WERI-Rb-1 (cell line): ENCODE results near the gene SRSF9.
A peak's percentile ranks its signal among the peaks of the same experiment; 100 is the strongest.
"Not testable (repeated sequence)": the region's sequence is repeated elsewhere in the genome, so short reads cannot be mapped to it uniquely, and the experiment has no call there.

Experiments
- DNase-seq: peaks from one replicate; pipeline ENCODE4 v3.0.0-alpha.2; 2020
- H3K27ac ChIP-seq: fragments of 250-450 bp; sonication (Bioruptor Pico); 2 replicates; pipeline ENCODE4 v1.5.1; 2020; ENCODE audit warnings: mild to moderate bottlenecking, moderate library complexity
- H3K27me3 ChIP-seq: fragments of 250-450 bp; sonication (Bioruptor Pico); 2 replicates; pipeline ENCODE4 v1.5.1; 2021; ENCODE audit warnings: mild to moderate bottlenecking, low read depth, moderate library complexity; ENCODE audit not compliant: insufficient read depth, severe bottlenecking
- H3K36me3 ChIP-seq: fragments of 250-450 bp; sonication (Bioruptor Pico); 2 replicates; pipeline ENCODE4 v1.5.1; 2020; ENCODE audit warnings: mild to moderate bottlenecking, moderate library complexity
- H3K4me3 ChIP-seq: 2 replicates; pipeline ENCODE4 v1.5.1; 2011; ENCODE audit warnings: low read depth, mild to moderate bottlenecking, control low read depth, low read length
- H3K9me3 ChIP-seq: fragments of 250-450 bp; sonication (Bioruptor Pico); 2 replicates; pipeline ENCODE4 v1.5.1; 2021; ENCODE audit warnings: mild to moderate bottlenecking, moderate library complexity; ENCODE audit not compliant: severe bottlenecking
- TF ChIP-seq, protein P1 (sequence below): IDR thresholded peaks from 2 replicates; pipeline ENCODE4 v1.5.1; 2011; ENCODE audit warnings: low read depth, mild to moderate bottlenecking, control low read depth, inconsistent platforms, low read length

Gene SRSF9

DNA sequence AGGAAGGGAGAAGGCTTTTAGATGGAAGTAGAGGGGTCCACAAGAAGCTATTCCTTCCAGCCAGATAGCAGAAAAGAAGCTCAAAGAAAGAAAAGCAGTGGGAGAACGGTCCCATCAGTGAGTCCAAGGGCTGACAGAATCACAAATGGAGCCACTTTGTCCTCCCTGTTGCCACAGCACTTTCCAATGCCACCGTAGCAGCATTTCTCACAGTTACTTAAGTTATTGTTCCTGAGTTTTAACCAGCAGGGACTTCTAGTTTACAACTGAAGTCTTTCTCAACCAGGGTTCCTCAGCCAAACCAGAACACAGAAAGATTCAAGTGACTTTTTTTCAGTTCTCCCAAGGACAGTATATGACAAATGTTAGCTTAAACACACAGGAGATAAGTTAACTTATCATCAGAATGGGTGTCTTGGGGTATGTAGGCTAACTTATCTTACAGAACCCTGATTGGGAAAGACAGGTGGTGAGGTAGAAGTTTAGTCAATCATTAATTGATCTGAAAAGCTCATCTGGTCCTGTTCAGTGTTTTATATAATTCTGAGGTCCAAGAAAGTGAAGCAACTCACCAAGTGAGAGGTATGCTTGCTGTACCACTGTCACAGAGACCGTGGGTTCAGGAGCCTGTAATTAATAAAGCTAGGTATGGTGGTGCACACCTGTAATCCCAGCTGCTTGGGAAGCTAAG is 16.3 kb downstream of the SRSF9 start:
- no peak overlapping the region for H3K4me3 ChIP-seq
- TF ChIP-seq, protein P1, sequence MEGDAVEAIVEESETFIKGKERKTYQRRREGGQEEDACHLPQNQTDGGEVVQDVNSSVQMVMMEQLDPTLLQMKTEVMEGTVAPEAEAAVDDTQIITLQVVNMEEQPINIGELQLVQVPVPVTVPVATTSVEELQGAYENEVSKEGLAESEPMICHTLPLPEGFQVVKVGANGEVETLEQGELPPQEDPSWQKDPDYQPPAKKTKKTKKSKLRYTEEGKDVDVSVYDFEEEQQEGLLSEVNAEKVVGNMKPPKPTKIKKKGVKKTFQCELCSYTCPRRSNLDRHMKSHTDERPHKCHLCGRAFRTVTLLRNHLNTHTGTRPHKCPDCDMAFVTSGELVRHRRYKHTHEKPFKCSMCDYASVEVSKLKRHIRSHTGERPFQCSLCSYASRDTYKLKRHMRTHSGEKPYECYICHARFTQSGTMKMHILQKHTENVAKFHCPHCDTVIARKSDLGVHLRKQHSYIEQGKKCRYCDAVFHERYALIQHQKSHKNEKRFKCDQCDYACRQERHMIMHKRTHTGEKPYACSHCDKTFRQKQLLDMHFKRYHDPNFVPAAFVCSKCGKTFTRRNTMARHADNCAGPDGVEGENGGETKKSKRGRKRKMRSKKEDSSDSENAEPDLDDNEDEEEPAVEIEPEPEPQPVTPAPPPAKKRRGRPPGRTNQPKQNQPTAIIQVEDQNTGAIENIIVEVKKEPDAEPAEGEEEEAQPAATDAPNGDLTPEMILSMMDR: no peak

DNA sequence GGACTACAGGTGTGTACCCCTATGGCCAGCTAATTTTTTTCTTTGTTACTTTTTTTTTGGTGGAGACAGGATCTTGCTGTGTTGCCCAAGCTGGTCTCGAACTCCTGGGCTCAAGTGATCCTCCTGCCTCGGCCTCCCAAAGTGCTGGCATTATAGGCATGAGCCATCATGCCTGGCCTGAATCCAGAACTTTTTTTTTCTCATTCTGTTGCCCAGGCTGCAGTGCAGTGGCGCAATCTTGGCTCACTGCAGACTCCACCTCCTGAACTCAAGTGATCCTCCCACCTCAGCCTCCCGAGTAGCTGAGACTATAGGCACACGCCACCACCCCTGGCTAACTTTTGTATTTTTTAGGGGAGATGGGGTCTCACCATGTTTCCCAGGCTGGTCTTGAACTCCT is 17.0 kb downstream of the SRSF9 start:
- not testable (repeated sequence) for H3K27me3 ChIP-seq, H3K9me3 ChIP-seq, H3K27ac ChIP-seq, DNase-seq, H3K4me3 ChIP-seq
- peaks cover 89% of the 10 kb centered on the region for H3K36me3 ChIP-seq

More for the DNA sequence above, 16.3 kb downstream of the SRSF9 start:
- no peaks in the 10 kb centered on the region for H3K27me3 ChIP-seq
- H3K36me3 ChIP-seq: peaks cover 89% of the 10 kb centered on the region
- no peak for DNase-seq
- H3K27ac ChIP-seq: no peak overlapping the region; the same call in 1 of the 2 replicates
- no peaks in the 10 kb centered on the region for H3K9me3 ChIP-seq

DNA sequence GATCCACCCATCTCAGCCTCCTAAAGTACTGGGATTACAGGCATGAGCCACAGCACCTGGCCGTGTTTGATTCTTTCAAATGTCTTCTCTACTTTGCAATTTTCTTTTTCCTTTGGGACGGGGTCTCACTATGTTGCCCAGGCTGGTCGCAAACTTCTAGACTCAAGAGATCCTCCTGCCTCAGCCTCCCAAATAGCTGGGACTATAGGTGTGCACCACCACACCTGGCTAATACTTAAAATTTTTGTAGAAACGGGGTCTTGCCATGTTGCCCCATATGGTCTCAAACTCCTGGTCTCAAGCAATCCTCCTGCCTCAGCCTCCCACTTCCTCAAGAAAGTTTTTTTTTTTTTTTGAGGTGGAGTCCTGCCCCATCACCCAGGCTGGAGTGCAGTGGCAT is 21.6 kb downstream of the SRSF9 start:
- Histone ChIP-seq H3K27ac (no peak overlapping the region), H3K9me3 (no peaks in the 10 kb centered on the region), H3K36me3 (peaks cover 74% of the 10 kb centered on the region), H3K27me3 (no peaks in the 10 kb centered on the region), H3K4me3 (no peak overlapping the region)
- no peak for DNase-seq
- TF ChIP-seq, protein P1: no peak

DNA sequence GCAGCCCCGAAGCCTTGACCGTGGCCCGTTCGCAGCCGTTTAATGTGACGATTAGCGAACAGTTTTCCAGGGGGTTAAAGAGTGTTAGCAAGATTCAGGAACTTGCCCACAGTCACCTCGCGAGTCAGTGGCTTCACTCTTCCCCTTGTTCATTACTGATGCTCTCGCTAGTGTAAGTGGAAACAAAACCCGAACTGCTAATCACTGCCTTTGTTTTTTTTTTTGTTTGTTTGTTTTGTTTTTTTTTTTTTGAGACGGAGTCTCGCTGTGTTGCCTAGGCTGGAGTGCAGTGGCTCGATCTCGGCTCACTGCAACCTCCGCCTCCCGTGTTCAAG is 22.7 kb downstream of the SRSF9 start:
- Histone ChIP-seq H3K36me3 (peaks cover 71% of the 10 kb centered on the region), H3K27ac (peak overlapping the region; percentile 92), H3K4me3 (peak overlapping the region; percentile 77)
- DNase-seq, H3K27me3 ChIP-seq, H3K9me3 ChIP-seq: not testable (repeated sequence)

DNA sequence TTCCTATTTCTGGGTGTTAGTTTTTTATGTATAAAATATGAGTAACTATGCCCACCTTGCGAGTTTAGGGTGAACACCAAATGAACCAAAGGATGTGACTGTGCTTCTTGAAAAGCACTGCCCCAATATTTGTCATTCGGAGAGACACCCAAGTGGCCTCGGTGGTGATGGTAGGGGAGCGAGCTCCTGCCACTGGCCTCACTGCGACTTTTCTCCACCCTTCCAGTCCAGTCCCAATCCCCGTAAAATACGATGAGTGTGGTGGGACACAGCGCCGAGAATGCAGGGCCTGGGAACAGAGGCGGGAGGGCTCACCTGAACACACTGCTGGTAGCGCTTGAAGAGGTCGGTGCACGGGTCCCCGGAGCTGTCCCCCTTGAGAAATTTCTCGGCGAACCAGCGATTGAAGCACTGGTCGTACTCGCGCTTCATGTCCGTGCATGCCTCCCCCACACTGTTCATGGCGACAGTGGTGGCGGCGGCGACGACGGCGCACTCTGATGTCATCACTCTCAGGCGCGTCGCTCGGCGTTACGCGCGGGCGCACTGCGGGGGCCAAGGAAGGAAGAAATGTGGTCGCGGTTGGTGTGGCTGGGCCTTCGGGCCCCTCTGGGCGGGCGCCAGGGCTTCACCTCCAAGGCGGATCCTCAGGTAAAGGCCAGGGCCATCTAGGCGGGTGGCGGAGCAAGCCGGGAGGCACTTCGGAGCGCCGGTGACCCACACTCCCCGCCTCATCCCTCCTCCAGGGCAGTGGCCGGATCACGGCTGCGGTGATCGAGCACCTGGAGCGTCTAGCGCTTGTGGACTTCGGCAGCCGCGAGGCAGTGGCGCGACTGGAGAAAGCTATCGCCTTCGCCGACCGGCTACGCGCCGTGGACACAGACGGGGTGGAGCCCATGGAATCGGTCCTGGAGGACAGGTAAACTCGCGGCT is 23.4 kb downstream of the SRSF9 start, which contains the start of the genes GATC and TRIAP1:
TSS of gene GATC (plus strand) at position 534 of the 933 bp plus-strand sequence. CDS start at position 571, 37 bp downstream.
TSS of gene TRIAP1 (minus strand) at position 474 of the 933 bp plus-strand sequence. CDS start at position 462, 12 bp downstream.
- Histone ChIP-seq H3K36me3 (peaks cover 71% of the 10 kb centered on the region), H3K9me3 (no peaks in the 10 kb centered on the region), H3K4me3 (peak within 1 kb of the TSS; percentile 77), H3K27me3 (no peaks in the 10 kb centered on the region), H3K27ac (peak within 1 kb of the TSS; percentile 92)
- TF ChIP-seq, protein P1: no peak
- peak; percentile 86 for DNase-seq

DNA sequence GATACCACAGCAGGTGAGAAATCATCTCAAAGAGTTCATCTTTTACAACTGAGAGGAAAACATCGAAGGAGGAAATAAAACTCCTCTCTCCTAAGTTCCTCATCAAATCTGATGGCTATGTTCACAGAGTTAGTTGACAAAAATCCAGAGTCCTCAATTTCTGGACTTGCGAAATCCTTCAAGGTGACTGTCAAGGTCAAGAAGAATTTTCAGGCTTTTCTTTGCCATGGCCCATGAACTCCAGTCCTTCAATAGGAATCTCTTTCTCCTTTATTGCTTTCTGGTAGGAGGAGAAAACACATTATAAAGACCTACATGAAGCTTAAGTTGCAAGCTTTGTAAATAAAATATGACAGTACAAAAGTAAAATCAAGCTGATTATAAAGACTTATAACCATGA is 24.9 kb downstream of the SRSF9 start:
- Histone ChIP-seq H3K4me3 (no peak overlapping the region), H3K27me3 (no peaks in the 10 kb centered on the region), H3K27ac (no peak overlapping the region), H3K36me3 (peaks cover 72% of the 10 kb centered on the region), H3K9me3 (no peaks in the 10 kb centered on the region)
- TF ChIP-seq, protein P1: no peak
- no peak for DNase-seq
